Fibroblast of skin of left biceps (primary cell): ENCODE results near the gene HLA-DQA1.
"Not testable (repeated sequence)": the region's sequence is repeated elsewhere in the genome, so short reads cannot be mapped to it uniquely, and the experiment has no call there.

ENCODE experiments used
- DNase-seq, 2 experiments: peaks; one replicate each; pipeline ENCODE4 v3.0.0-alpha.2; 2013; ENCODE audit warnings: low read depth in 2 of 2

Gene HLA-DQA1

GRCh38 chr6:32658268-32658897 lies 21.2 kb downstream of the HLA-DQA1 start:
- no peak for DNase-seq

GRCh38 chr6:32659856-32660595 lies 22.8 kb downstream of the HLA-DQA1 start:
- no peak for DNase-seq

GRCh38 chr6:32662099-32662498 lies 24.9 kb downstream of the HLA-DQA1 start:
- DNase-seq = no peak

GRCh38 chr6:32662836-32663235 lies 25.6 kb downstream of the HLA-DQA1 start:
- DNase-seq = no peak

DNA sequence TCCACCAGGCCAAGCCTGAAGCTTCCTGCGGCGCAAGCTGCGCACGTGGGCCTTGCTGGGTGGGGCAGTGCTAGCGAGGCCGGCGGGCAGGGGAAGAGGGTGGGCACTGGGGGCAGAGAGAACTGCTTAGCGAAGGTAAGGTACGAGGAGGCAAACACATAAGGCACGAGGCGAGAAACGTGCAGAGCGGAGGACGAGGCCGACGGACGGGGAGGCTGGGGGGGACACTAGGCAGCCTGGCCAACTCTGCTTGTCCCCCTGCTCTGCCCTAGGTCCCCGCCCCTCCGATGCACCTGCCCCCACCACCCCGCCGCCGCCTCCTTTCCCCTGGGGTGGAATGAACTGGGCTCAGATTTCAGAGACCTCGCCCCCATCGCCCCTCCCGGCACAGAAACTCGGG lies 27.1 kb downstream of the HLA-DQA1 start:
- DNase-seq = no peak

GRCh38 chr6:32664827-32665362 lies 27.7 kb downstream of the HLA-DQA1 start:
- no peak for DNase-seq

DNA sequence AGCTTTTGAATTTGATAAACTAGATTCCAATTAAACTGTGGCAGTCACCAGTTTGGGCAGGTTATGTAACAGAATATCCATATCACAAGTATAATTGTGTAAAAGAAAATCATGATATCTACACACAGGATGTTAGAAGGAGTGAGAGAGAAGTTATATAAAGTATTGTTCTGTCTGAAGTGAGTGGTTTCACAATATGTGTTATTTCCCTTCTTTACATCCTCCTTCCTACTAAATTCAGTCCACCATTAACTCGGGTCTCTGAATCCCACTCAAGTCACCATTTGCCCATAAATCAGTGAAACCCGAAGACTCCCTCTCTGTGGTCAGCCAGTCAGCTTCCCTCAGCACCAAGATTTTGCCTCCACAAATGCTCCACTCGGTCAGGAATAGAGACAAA lies 28.5 kb downstream of the HLA-DQA1 start:
- no peak for DNase-seq

DNA sequence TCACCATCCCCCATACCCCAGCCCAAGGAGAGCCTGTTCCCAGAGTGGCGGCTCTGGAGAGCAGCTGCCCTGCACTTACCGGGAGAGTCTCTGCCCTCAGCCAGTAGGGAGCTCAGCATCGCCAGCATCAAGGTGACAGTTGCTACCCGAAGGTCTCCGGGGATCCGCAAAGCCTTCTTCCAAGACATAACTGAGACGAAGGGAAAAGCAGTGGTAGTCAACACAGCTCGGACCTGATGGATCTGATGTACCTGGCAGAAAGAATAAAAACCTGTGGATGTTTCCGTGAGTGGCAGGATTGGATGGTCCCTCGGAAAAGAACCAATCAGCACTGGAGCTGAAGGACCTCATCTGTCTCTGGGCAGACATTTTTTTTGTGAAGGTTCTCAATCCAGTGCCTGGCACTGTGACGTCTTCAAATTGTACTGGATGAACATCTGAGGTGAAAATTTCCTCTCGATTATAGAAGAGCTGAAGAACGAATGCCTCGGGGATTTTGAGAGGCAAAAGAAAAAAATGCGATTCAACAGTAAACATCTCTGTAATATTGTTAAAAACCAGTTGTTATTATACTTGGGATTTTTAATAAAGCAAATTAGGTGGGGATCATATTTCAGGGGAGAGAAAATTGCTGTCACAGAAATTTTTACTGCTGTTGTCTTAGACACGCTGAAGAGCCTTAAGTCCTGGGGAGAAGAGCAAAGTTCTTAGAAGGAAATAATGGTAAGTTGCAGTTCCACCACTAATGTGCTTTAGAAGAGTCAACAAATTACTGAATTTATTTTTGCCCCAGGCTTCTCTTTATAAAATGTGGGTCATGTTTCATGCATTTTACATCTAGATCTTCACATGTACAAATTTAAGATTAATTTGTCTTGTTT lies 29.5 kb downstream of the HLA-DQA1 start, which contains the start of gene HLA-DQB1:
TSS of gene HLA-DQB1 (minus strand) at position 238 of the 881 bp plus-strand sequence. CDS start at position 188, 50 bp downstream.
- no peak for DNase-seq

GRCh38 chr6:32668226-32668747 lies 31.1 kb downstream of the HLA-DQA1 start:
- no peak for DNase-seq

GRCh38 chr6:32669240-32669639 lies 32.0 kb downstream of the HLA-DQA1 start:
- no peak for DNase-seq

DNA sequence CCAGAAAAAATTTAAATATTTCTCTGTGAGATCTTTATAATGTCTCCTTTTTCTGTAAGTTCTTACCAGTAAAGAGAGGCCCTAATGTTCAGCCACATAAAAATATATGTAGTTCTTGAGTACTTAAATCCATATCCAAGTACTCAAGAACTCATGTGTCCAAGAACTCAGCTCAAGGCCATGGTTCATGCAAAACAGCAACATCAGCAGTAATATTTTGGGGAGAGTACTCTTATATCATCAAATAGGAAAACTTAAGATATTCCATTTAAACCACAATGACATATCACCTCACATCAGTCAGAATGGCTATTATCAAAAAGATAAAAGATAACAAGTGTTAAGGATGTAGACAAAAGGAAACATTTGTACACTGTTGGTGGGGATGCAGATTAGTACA lies 32.7 kb downstream of the HLA-DQA1 start:
- no peak for DNase-seq

DNA sequence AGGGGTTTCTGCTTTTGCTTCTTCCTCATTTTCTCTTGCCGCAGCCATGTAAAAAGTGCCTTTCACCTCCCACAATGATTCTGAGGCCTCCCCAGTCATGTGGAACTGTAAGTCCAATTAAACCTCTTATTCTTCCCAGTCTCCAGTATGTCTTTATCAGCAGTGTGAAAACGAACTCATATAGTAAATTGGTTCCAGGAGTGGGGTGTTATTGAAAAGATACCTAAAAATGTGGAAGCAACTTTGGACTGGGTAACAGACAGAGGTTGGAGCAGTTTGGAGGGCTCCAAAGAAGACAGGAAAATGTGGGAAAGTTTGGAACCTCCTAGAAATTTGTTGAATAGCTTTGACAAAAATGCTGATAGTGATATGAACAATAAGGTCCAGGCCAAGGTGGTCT lies 34.7 kb downstream of the HLA-DQA1 start:
- not testable (repeated sequence) for DNase-seq

GRCh38 chr6:32674123-32674522 lies 36.9 kb downstream of the HLA-DQA1 start:
- DNase-seq = not testable (repeated sequence)

DNA sequence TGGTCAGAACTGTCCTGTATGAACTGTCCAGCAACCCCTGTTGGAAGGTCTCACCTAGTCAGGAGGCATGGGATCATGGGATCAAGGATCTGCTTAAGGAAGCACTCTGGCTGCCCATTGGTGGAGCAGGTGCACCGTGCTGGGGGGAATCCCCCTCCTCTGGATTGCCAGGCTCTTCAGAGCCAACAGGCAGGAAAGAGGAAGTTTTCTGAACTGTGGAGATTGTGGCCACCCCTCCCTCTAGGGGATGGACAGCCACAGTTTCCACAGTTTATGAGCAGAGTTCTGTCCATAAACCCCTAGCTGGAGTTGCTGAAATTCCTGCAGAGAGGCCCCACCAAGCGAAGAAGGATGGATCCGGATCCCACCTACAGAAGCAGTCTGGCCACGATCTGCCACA lies 42.3 kb downstream of the HLA-DQA1 start:
- DNase-seq = no peak

- DNase-seq = no peak
These were observed 42.8 kb downstream of the HLA-DQA1 start for GRCh38 chr6:32680055-32680454.

- DNase-seq = no peak
These were observed 47.0 kb downstream of the HLA-DQA1 start for GRCh38 chr6:32684246-32684645.

DNA sequence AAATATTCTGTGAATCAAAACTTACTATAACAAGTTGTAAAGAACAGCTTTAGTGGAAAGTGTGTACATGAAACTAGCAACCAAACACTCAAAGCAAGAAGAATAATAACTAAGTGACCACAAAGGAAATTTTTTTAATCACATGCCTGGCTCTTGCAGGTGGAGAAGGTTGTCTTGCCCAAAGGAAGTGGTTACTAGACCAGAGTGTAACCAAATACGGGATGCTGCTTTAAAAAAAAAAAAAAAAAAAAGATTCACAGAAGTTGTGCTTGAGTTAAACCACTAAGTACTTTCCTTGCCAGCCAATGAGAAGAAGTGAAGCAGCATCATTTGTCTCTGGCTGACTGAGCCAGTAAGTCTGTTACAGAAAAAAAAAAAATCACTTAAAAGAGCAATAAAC lies 48.4 kb downstream of the HLA-DQA1 start:
- no peak for DNase-seq

DNA sequence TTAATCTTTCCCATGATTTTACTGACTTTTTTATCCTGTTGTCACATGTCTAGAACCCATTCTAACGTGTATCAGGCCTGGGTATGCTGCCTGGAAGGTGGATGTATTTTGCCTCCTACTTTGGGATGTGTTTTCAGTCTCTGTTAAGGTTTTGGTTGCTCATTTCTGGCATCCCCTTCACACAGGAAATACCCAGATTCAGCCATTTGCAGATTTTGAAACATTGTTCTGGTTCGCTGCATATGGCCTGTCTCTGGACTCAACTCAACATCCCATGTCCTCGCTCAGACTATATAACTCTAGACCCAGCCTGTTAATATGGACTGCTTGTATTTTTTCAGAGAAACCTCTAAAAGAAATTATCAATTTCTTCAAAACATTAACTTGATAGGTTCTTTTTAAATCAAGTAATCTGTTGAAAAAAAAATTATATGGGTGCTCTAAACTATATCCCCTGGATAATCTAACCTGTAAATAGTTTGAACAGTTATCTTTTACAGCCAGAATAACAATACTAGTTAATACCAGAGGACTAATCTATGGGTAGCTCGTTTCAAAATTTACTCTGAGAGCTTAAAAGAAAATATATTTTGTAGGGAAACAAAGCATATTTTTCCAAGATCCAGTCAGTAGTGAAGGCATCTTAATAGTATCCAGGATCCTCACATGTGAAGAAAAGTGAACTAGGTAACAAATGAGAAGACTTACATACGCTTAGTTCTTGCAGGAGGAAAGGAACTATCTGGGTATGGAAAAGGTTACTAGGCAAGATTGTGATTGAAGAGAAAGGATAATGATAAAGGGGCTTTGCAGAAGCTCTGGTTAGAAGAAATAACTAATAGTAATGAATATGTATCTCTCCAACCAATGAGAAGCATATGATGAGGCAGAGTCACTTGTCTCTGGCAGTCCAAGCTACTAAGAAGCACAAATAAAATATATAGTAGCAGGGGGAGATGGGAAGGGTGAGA lies 52.6 kb downstream of the HLA-DQA1 start:
- no peak for DNase-seq

DNA sequence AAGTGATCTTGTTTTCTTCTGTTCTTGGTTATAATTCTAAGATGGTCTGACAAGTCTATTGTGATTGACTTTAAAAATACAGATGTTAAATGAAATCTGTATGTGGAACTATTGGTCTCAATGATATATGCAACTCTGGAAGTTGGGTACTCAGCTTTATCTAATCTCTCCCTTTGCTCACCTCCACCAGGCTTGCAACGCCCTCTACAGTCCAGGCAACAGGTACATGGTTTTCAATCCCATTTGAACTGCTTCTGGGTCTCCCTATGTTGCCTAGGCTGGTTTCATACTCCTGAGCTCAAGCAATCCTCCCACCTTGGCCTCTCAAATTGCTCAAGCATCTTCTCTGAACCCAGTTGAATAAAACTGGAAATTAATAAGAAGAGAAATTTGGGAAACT lies 54.8 kb downstream of the HLA-DQA1 start:
- no peak for DNase-seq
